SK-N-SH treated with all-trans-retinoic acid at 6 μM for 48 hours (cell line): Measurements from ENCODE around the gene RIMS3.

ENCODE experiments used
- ATAC-seq: fragments of 200-7000 bp; cut with Tn5 transposase; 3 replicates; pipeline ENCODE4 v1.9.1; 2020; ENCODE audit warnings: mild to moderate bottlenecking, moderate library complexity
- BACH2 ChIP-seq: fragments of 250-450 bp; sonication (Bioruptor Pico); IDR thresholded peaks from 2 replicates; pipeline ENCODE4 v1.9.0; 2021; ENCODE audit warnings: mild to moderate bottlenecking, borderline replicate concordance
- CSRNP3 ChIP-seq: fragments of 250-450 bp; sonication (Bioruptor Pico); IDR thresholded peaks from 2 replicates; pipeline ENCODE4 v1.5.1; 2021; ENCODE audit warnings: mild to moderate bottlenecking, moderate library complexity
- ESRRG ChIP-seq: fragments of 250-450 bp; sonication (Bioruptor Pico); IDR thresholded peaks from 2 replicates; pipeline ENCODE4 v1.6.1; 2021; ENCODE audit warnings: mild to moderate bottlenecking
- GLIS3 ChIP-seq: fragments of 250-450 bp; sonication (Bioruptor Pico); IDR thresholded peaks from 2 replicates; pipeline ENCODE4 v1.5.0; 2020; ENCODE audit warnings: mild to moderate bottlenecking, moderate library complexity
- ISL1 ChIP-seq: fragments of 250-450 bp; sonication (Bioruptor Pico); IDR thresholded peaks from 2 replicates; pipeline ENCODE4 v2.1.2; 2022; ENCODE audit warnings: mild to moderate bottlenecking, moderate library complexity
- OSR1 ChIP-seq: fragments of 250-450 bp; sonication (Bioruptor Pico); IDR thresholded peaks from 2 replicates; pipeline ENCODE4 v1.8.0; 2022; ENCODE audit warnings: moderate library complexity, mild to moderate bottlenecking, inconsistent platforms
- PATZ1 ChIP-seq: fragments of 250-450 bp; sonication (Bioruptor Pico); IDR thresholded peaks from 2 replicates; pipeline ENCODE4 v1.8.0; 2020; ENCODE audit warnings: mild to moderate bottlenecking, moderate library complexity, borderline replicate concordance
- PPARA ChIP-seq: fragments of 250-450 bp; sonication (Bioruptor Pico); IDR thresholded peaks from 2 replicates; pipeline ENCODE4 v1.5.0; 2020; ENCODE audit warnings: mild to moderate bottlenecking, borderline replicate concordance
- RARB ChIP-seq: fragments of 250-450 bp; sonication (Bioruptor Pico); IDR thresholded peaks from 2 replicates; pipeline ENCODE4 v1.8.0; 2021; ENCODE audit warnings: mild to moderate bottlenecking, moderate library complexity
- SNAI2 ChIP-seq: fragments of 250-450 bp; sonication (Bioruptor Pico); IDR thresholded peaks from 2 replicates; pipeline ENCODE4 v1.5.0; 2020; ENCODE audit warnings: mild to moderate bottlenecking, moderate library complexity
- TSHZ2 ChIP-seq: fragments of 250-450 bp; sonication (Bioruptor Pico); IDR thresholded peaks from 2 replicates; pipeline ENCODE4 v1.5.0; 2020; ENCODE audit warnings: mild to moderate bottlenecking, moderate library complexity
- ZFP3 ChIP-seq: fragments of 250-450 bp; sonication (Bioruptor Pico); IDR thresholded peaks from 2 replicates; pipeline ENCODE4 v1.5.0; 2020; ENCODE audit warnings: mild to moderate bottlenecking, moderate library complexity
- ZFP30 ChIP-seq: fragments of 450-650 bp; formaldehyde crosslinking; IDR thresholded peaks from 2 replicates; pipeline ENCODE4 v1.5.0; 2022; ENCODE audit warnings: mild to moderate bottlenecking, moderate library complexity
- ZNF565 ChIP-seq: fragments of 450-650 bp; formaldehyde crosslinking; conservative IDR thresholded peaks from 2 replicates; pipeline ENCODE4 v1.5.0; 2020; ENCODE audit warnings: low read depth, mild to moderate bottlenecking, moderate library complexity
- ZNF8 ChIP-seq: fragments of 450-650 bp; formaldehyde crosslinking; IDR thresholded peaks from 2 replicates; pipeline ENCODE4 v1.5.0; 2020; ENCODE audit warnings: mild to moderate bottlenecking, moderate library complexity

RIMS3 gene

GRCh38 chr1:40646315-40646714 is 19.2 kb downstream of the RIMS3 start:
- no peak for TF ChIP-seq TSHZ2 (CRISPR knock-in tag)
- TF ChIP-seq SNAI2 (CRISPR knock-in tag), result no peak
- no peak for TF ChIP-seq ISL1
- no peak for TF ChIP-seq ZNF565 (CRISPR knock-in tag)
- no peak for TF ChIP-seq ZFP30 (CRISPR knock-in tag)
- TF ChIP-seq ESRRG (CRISPR knock-in tag), result no peak
- TF ChIP-seq BACH2 (CRISPR knock-in tag), result no peak
- TF ChIP-seq CSRNP3, result no peak
- TF ChIP-seq ZNF8 (CRISPR knock-in tag), result no peak
- no peak for TF ChIP-seq GLIS3 (CRISPR knock-in tag)
- TF ChIP-seq, all 23 proteins: peak for 0
- ATAC-seq, result no peak

- TF ChIP-seq SNAI2 (CRISPR knock-in tag), result no peak
- no peak for TF ChIP-seq ESRRG (CRISPR knock-in tag)
- no peak for TF ChIP-seq TSHZ2 (CRISPR knock-in tag)
- TF ChIP-seq RARB (CRISPR knock-in tag), result no peak
- no peak for TF ChIP-seq OSR1 (CRISPR knock-in tag)
- no peak for ATAC-seq
Measured at GRCh38 chr1:40645118-40645680, 20.3 kb downstream of the RIMS3 start.

- no peak for TF ChIP-seq ZNF8 (CRISPR knock-in tag)
- no peak for TF ChIP-seq ESRRG (CRISPR knock-in tag)
- TF ChIP-seq PPARA (CRISPR knock-in tag), result no peak
- TF ChIP-seq ZFP3 (CRISPR knock-in tag), result no peak
- no peak for TF ChIP-seq TSHZ2 (CRISPR knock-in tag)
- TF ChIP-seq PATZ1 (CRISPR knock-in tag), result no peak
- no peak for ATAC-seq
Measured at GRCh38 chr1:40641601-40642242, 23.8 kb downstream of the RIMS3 start.
